Adrenal gland (tissue), 12 donors: Measurements from ENCODE around the gene ATN1. TPM values are rescaled to one million over a fixed set of nuclear protein-coding genes. Genes with fewer than 3 reads are reported as not detected.

ENCODE experiments used
- DNase-seq, 7 donors: peaks; one replicate each; pipeline ENCODE4 v3.0.0-alpha.2; 2019 to 2020
- H3K27ac ChIP-seq, 5 donors: fragments of 200-600 bp; sonication (generic) in 4 of 5; 1 replicate in 3 of 5; 2 replicates in 2 of 5; pipeline versions ENCODE4 v1.5.1 to v1.8.0; 2016 to 2020; ENCODE audit warnings: mild to moderate bottlenecking in 1 of 5
- H3K27me3 ChIP-seq: fragments of 200-600 bp; 2 replicates; pipeline ENCODE4 v1.8.0; 2021
- H3K36me3 ChIP-seq, 2 donors: fragments of 200-600 bp; replicated peaks in 1 of 2; 1 replicate in 1 of 2; 2 replicates in 1 of 2; pipeline versions ENCODE4 v1.5.1 to v1.8.0; 2018 to 2022
- H3K4me1 ChIP-seq, 2 donors: fragments of 200-600 bp; replicated peaks in 1 of 2; 1 replicate in 1 of 2; 2 replicates in 1 of 2; pipeline versions ENCODE4 v1.5.1 to v1.8.0; 2018 to 2021
- H3K4me3 ChIP-seq, 4 donors: fragments of 200-600 bp; sonication (generic) in 3 of 4; one replicate each; pipeline ENCODE4 v1.5.1; 2016 to 2018
- H3K9me3 ChIP-seq, 3 donors: fragments of 200-600 bp; sonication (generic) in 1 of 3; replicated peaks in 1 of 3; 1 replicate in 2 of 3; 2 replicates in 1 of 3; pipeline versions ENCODE4 v1.5.1 to v1.8.0; 2016 to 2021
- POLR2A ChIP-seq, 2 donors: fragments of 450-650 bp; IDR thresholded peaks; one replicate each; pipeline ENCODE4 v1.6.1; 2017; ENCODE audit warnings: antibody characterized with exemption in 2 of 2, mild to moderate bottlenecking in 2 of 2, moderate library complexity in 1 of 2
- WGBS, 4 donors: extraction: QIAGEN DNeasy Blood & Tissue Kit in 2 of 4; methylation state at CpG; one replicate each; pipeline versions ENCODE4 v1.1.5 to v1.1.7; 2013 to 2017; 5-methylcytosine and 5-hydroxymethylcytosine counted together
- intact Hi-C, 2 donors: fragments of 100-400 bp; cut with DNase I; formaldehyde crosslinking; loops; one replicate each; pipeline versions ENCODE4 v1.14.1 to v1.15.0; 2022 to 2023
- polyA plus RNA-seq, 3 donors: library from polyadenylated mRNA; stranded (reverse); fragments of 200-250 nt in 2 of 3; fragments of 350-450 nt in 1 of 3; fragmentation: Illumina TruSeq in 1 of 3; extraction: RNeasy Lipid Tissue Mini Kit (QIAGEN cat#74804) in 1 of 3; gene quantifications; one replicate each; pipeline ENCODE4 v1.2.3, GENCODE V29; 2013 to 2014
- total RNA-seq, 9 donors: library from RNA; depleted of rRNA in 4 of 9; stranded (reverse); fragments of >200 nt in 4 of 9; fragments of 120-200 nt in 1 of 9; fragmentation: NEBNext Ultra II Directional in 1 of 9; extraction: Animal tissue kit (Norgen Biotek cat#: 25700) in 1 of 9; gene quantifications; one replicate each; pipeline versions ENCODE4 v1.1.0 to v1.2.4, GENCODE V29; 2013 to 2023
- TF ChIP-seq, protein P1 (sequence below), 6 experiments: fragments of 450-650 bp in 4 of 6; fragments of 200-600 bp in 2 of 6; sonication (generic) in 1 of 6; IDR thresholded peaks; 1 replicate in 5 of 6; 2 replicates in 1 of 6; pipeline versions ENCODE4 v1.5.1 to v1.8.0; 2016 to 2021; ENCODE audit warnings: antibody characterized with exemption in 6 of 6, mild to moderate bottlenecking in 2 of 6, moderate library complexity in 1 of 6
- donor health status: healthy with polysubstance abuse.
- donor health status: Bipolar disorder and iron deficiency.
- donor health status: DM: yes; HTN: yes; CAD: no.
- donor health status: DM: no; HTN: no; CAD: no.
- donor health status: DM: no; HTN: no; CAD: no.
- donor health status: DM: yes; HTN: yes; CAD: no.

Gene ATN1
- total and polyA plus RNA-seq, 12 donors: 8.8 to 482 (median 110) TPM

DNA sequence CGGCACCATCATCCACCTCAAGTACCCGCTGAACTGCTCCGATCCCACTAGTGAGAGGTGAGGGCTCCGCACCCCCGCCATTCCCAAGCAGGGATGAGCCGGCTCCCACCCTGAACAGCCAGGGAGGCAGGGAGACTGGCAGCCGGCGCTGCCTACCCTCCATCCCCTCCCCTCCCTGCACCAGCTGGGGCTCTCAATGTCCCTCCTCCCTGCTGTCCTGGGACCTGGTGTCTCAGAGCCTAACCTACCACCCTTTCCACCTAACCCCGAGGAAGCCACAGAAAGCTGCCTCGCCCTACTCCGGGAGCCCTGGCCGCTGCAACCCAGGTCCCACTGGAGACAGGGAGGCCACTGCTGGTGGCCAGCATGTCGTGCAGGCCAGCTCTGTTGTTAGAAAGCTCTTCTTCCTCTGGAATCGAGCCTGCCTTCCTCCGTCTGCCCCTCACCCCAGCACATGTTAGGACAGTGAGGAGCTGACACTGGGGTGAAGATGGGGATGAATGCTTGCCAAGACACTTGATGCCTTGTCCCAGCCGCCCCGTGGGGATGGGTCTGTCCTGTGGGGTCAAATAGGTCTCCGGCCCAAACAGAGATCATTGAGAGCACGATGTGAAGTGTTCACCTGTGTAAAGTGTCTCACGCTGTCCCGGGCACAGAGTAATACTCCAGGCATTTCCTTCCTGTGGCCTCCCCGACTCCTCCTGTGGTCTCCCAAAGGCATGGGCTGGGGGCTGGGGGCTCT is 24.5 kb downstream of the ATN1 start:
- no peaks in the 10 kb centered on the region for H3K27me3 ChIP-seq
- WGBS, 4 donors: 68 to 75% (median 70%) methylated on average over 4 to 22 of the region's 22 CpGs
- no peaks in the 10 kb centered on the region for H3K9me3 ChIP-seq
- intact Hi-C loops: loop anchor here (10.0 kb wide), 2 partner anchors 77 to 163 kb away; partner anchors contain the start of gene SPSB2 (in 1 of the 2)
- TF ChIP-seq, protein P1, sequence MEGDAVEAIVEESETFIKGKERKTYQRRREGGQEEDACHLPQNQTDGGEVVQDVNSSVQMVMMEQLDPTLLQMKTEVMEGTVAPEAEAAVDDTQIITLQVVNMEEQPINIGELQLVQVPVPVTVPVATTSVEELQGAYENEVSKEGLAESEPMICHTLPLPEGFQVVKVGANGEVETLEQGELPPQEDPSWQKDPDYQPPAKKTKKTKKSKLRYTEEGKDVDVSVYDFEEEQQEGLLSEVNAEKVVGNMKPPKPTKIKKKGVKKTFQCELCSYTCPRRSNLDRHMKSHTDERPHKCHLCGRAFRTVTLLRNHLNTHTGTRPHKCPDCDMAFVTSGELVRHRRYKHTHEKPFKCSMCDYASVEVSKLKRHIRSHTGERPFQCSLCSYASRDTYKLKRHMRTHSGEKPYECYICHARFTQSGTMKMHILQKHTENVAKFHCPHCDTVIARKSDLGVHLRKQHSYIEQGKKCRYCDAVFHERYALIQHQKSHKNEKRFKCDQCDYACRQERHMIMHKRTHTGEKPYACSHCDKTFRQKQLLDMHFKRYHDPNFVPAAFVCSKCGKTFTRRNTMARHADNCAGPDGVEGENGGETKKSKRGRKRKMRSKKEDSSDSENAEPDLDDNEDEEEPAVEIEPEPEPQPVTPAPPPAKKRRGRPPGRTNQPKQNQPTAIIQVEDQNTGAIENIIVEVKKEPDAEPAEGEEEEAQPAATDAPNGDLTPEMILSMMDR (IDR thresholded peaks at IDR 0.05): no peak
- TF ChIP-seq POLR2A (IDR thresholded peaks at IDR 0.05): no peak
- peak in 2 of 7 donors; percentile 1 to 15 for DNase-seq
- H3K4me3 ChIP-seq: peak overlapping the region in 1 of 4 donors; percentile 33
- H3K36me3 ChIP-seq: no peaks in the 10 kb centered on the region
- H3K4me1 ChIP-seq: peaks cover 10 to 24% of the 10 kb centered on the region in 2 donors
- peak overlapping the region in 3 of 5 donors; percentile 7 to 83 (median 68) for H3K27ac ChIP-seq

DNA sequence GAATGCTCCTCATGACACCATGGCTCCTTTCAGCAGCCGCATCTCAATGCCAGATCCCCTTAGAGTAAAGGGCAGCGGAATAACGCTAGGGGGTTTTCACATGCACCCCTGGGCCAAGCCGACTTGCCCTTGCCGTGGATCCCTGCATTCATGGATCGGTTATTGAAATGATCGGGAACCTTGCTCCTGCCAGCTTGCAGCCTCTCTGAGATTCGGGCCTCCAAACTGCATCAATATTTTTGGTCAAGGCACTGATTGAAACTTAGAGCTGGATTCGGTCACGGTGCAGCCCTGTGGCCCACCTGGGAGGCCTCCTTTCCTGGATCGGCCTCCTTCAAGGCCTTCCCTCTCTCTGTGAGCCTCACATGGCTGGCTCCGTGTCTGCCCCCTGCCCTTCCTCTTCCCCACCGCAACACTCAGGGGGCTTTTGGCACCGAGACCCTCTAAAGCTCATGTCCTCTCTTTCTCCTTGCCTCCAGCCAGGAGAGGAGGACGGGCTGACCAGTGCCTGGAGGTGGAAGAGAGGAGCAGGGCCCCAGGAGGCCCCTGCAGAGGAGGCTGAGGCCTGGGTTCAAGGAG is 25.2 kb downstream of the ATN1 start:
- Histone ChIP-seq H3K9me3 (no peaks in the 10 kb centered on the region), H3K4me3 (peak overlapping the region in 1 of 4 donors; percentile 33), H3K27ac (peak overlapping the region in 4 of 5 donors; percentile 8 to 83 (median 41)), H3K4me1 (peaks cover 10 to 26% of the 10 kb centered on the region in 2 donors), H3K27me3 (no peaks in the 10 kb centered on the region), H3K36me3 (no peaks in the 10 kb centered on the region)
- TF ChIP-seq, protein P1 (IDR thresholded peaks at IDR 0.05): no peak
- TF ChIP-seq POLR2A (IDR thresholded peaks at IDR 0.05): no peak
- WGBS, 4 donors: 73 to 93% (median 85%) methylated on average over 8 to 15 of the region's 15 CpGs
- intact Hi-C loops: loop anchor here (10.0 kb wide), 2 partner anchors 78 to 162 kb away; partner anchors contain the start of gene SPSB2 (in 1 of the 2)
- peak in 1 of 7 donors; percentile 13 for DNase-seq

DNA sequence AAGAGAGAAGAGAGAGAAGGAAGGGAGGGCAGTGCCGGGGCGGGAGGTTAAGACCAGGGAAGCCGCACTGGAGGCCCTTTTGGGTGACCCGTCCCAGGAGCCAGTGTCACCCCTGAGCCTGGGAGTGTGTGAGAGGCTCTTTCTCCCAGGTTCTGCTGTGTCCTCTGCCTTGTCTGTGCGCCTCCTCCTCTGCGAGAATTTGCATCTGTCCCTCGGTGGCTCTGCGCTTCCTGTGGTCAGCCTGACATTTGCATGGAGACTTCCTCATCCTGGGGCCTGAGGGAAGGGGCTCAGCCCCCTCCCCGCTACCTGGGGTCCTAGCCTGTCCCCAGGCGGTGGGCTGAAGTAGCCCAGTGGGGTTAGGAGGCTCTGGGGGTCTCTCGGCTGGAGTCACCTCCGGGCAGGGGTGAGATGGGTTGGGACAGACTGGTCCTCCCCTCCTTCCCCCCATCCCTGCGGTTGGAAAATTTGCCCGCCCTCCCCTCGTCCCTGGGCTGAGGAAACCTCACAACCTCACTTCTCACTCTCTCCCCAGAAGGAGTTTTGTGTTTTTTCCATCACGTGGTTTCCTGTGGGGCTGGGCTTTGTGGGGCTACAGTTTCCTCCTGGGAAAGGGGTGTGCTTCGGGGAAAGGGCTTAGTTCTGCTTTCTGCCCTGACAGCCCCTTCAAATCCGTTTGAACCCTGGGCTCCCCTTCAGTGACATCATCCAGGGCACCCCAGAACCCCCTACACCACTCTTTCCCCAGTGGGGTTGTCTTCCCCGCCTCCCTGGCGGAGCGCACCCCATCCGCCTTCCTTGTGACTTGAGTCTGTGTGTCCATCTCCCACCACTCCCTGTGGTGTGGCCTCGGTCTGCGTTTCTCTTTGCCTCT is 25.9 kb downstream of the ATN1 start:
- peaks cover 10 to 34% of the 10 kb centered on the region in 2 donors for H3K4me1 ChIP-seq
- peak overlapping the region in 1 of 4 donors; percentile 33 for H3K4me3 ChIP-seq
- TF ChIP-seq, protein P1 (IDR thresholded peaks at IDR 0.05): no peak
- peak; percentile 28 to 33 for TF ChIP-seq POLR2A (IDR thresholded peaks at IDR 0.05)
- H3K27ac ChIP-seq: peak overlapping the region; percentile 4 to 83 (median 14)
- intact Hi-C loops: loop anchor here (10.0 kb wide), 2 partner anchors 79 to 161 kb away; partner anchors contain the start of gene SPSB2 (in 1 of the 2)
- H3K9me3 ChIP-seq: no peaks in the 10 kb centered on the region
- no peaks in the 10 kb centered on the region for H3K27me3 ChIP-seq
- DNase-seq: peak in 5 of 7 donors; percentile 43 to 66 (median 57)
- 58 to 69% (median 60%) methylated on average over 20 to 24 of the region's 24 CpGs for WGBS, 4 donors
- H3K36me3 ChIP-seq: no peaks in the 10 kb centered on the region
